ENCODE data around the gene HEXB. TPM values are rescaled to one million over a fixed set of nuclear protein-coding genes. Genes with fewer than 3 reads are reported as not detected.

HEXB gene
- total and polyA plus RNA-seq, 2 of the 13 experiments (the other 11 are each of a cell fraction or from before 2014, with no cell fraction given), result 100 to 104 TPM

GRCh38 chr5:74640450-74640953 lies 44.5 kb upstream of the HEXB start, which contains the start of gene ENC1 (continued):
- TF ChIP-seq ZNF318 (CRISPR knock-in tag; IDR thresholded peaks at IDR 0.05) (0 out of 2 replicates have a peak, but pooled peaks have one; percentile 57), ZNF496 (CRISPR knock-in tag; IDR thresholded peaks at IDR 0.05; ENCODE audit: insufficient replicate concordance) (no peak), ELF3 (CRISPR knock-in tag; IDR thresholded peaks at IDR 0.05) (peak; percentile 87), NFATC3 (CRISPR knock-in tag; IDR thresholded peaks at IDR 0.05) (0 out of 2 replicates have a peak, but pooled peaks have one; percentile 56), ASH2L (IDR thresholded peaks at IDR 0.05; ENCODE audit: insufficient read length, low read depth, low read length) (peak; percentile 84), KDM4B (CRISPR knock-in tag; IDR thresholded peaks at IDR 0.05) (peak; percentile 54; the same call in 1 of the 2 replicates), ZNF510 (CRISPR knock-in tag; IDR thresholded peaks at IDR 0.05; ENCODE audit: low read depth) (no peak; the same call in 1 of the 2 replicates), REST (IDR thresholded peaks at IDR 0.05; ENCODE audit: borderline replicate concordance in 1 of 2, low read depth in 1 of 2, low read length in 2 of 2) (peak in 1 of 2 experiments; percentile 84; a peak in 2 of 4 replicates), MTERF4 (CRISPR knock-in tag; IDR thresholded peaks at IDR 0.05) (peak; percentile 51), ZNF124 (CRISPR knock-in tag; IDR thresholded peaks at IDR 0.05) (peak; percentile 32; the same call in 1 of the 2 replicates), TBP (CRISPR knock-in tag; IDR thresholded peaks at IDR 0.05) (no peak), EZH2 (conservative IDR thresholded peaks at IDR 0.05; ENCODE audit: low read depth, low read length) (no peak), FOSL2 (CRISPR knock-in tag; IDR thresholded peaks at IDR 0.05) (peak; percentile 67; the same call in 1 of the 2 replicates), ZFP37 (CRISPR knock-in tag; IDR thresholded peaks at IDR 0.05; ENCODE audit: borderline replicate concordance) (no peak), NAIF1 (CRISPR knock-in tag; IDR thresholded peaks at IDR 0.05; ENCODE audit: borderline replicate concordance) (no peak), BORCS8-MEF2B (CRISPR knock-in tag; IDR thresholded peaks at IDR 0.05) (peak; percentile 85), PHF5A (CRISPR knock-in tag; IDR thresholded peaks at IDR 0.05; ENCODE audit: low read depth, unreplicated experiment) (peak; percentile 71)

All from HepG2 (cell line).